Renal cortical epithelial cell (primary cell): ENCODE measurements around the gene PDLIM5. TPM values are rescaled to one million over a fixed set of nuclear protein-coding genes. Genes with fewer than 3 reads are reported as not detected.
A peak's percentile ranks its signal among the peaks of the same experiment; 100 is the strongest.
"Not testable (repeated sequence)": the region's sequence is repeated elsewhere in the genome, so short reads cannot be mapped to it uniquely, and the experiment has no call there.

ENCODE experiments used
- DNase-seq: peaks from one replicate; pipeline ENCODE4 v3.0.0-alpha.2; 2011; ENCODE audit warnings: low read depth
- total RNA-seq: library from RNA; depleted of rRNA; stranded (reverse); fragments of >200 nt; gene quantifications from 2 replicates; pipeline ENCODE4 v1.2.3, GENCODE V29; 2014

Gene PDLIM5
- total RNA-seq, 1 donor from 2014 or later: 96.0 TPM

GRCh38 chr4:94461506-94461905 is 9.8 kb downstream of the PDLIM5 start:
- no peak for DNase-seq

GRCh38 chr4:94462572-94462971 is 10.8 kb downstream of the PDLIM5 start:
- DNase-seq: no peak

GRCh38 chr4:94463771-94464170 is 12.0 kb downstream of the PDLIM5 start:
- peak; percentile 71 for DNase-seq

GRCh38 chr4:94466371-94466770 is 14.6 kb downstream of the PDLIM5 start:
- no peak for DNase-seq

- no peak for DNase-seq
Measured at GRCh38 chr4:94466923-94467322, 15.2 kb downstream of the PDLIM5 start.

- no peak for DNase-seq
Measured at GRCh38 chr4:94468093-94468769, 16.5 kb downstream of the PDLIM5 start.

- DNase-seq: no peak
Measured at GRCh38 chr4:94469221-94469784, 17.6 kb downstream of the PDLIM5 start.

GRCh38 chr4:94470132-94470531 is 18.4 kb downstream of the PDLIM5 start:
- DNase-seq: no peak

- DNase-seq: not testable (repeated sequence)
Measured at GRCh38 chr4:94470782-94471181, 19.0 kb downstream of the PDLIM5 start.

GRCh38 chr4:94472056-94472826 is 20.5 kb downstream of the PDLIM5 start:
- DNase-seq: peak; percentile 53

GRCh38 chr4:94475050-94475449 is 23.3 kb downstream of the PDLIM5 start:
- DNase-seq: no peak

GRCh38 chr4:94475794-94476193 is 24.1 kb downstream of the PDLIM5 start:
- DNase-seq: no peak

GRCh38 chr4:94477227-94477626 is 25.5 kb downstream of the PDLIM5 start:
- DNase-seq: no peak

- DNase-seq: not testable (repeated sequence)
Measured at GRCh38 chr4:94478805-94479204, 27.1 kb downstream of the PDLIM5 start.

GRCh38 chr4:94479358-94480141 is 27.8 kb downstream of the PDLIM5 start:
- no peak for DNase-seq

GRCh38 chr4:94480362-94480951 is 28.7 kb downstream of the PDLIM5 start:
- no peak for DNase-seq

GRCh38 chr4:94483895-94484294 is 32.2 kb downstream of the PDLIM5 start:
- DNase-seq: no peak

GRCh38 chr4:94484818-94485217 is 33.1 kb downstream of the PDLIM5 start:
- DNase-seq: no peak

GRCh38 chr4:94486372-94486801 is 34.6 kb downstream of the PDLIM5 start:
- DNase-seq: peak; percentile 72

GRCh38 chr4:94488670-94489069 is 36.9 kb downstream of the PDLIM5 start:
- peak; percentile 93 for DNase-seq

GRCh38 chr4:94489098-94489497 is 37.4 kb downstream of the PDLIM5 start:
- no peak for DNase-seq

- DNase-seq: no peak
Measured at GRCh38 chr4:94490437-94490836, 38.7 kb downstream of the PDLIM5 start.
